Raji (cell line): Measurements from ENCODE around the gene MEGF6.

Experiments used
- POLR2A ChIP-seq: IDR thresholded peaks from 2 replicates; pipeline ENCODE4 v1.6.1; 2011; ENCODE audit warnings: low read depth, low read length, control low read depth; ENCODE audit not compliant: insufficient read depth

The MEGF6 gene

DNA sequence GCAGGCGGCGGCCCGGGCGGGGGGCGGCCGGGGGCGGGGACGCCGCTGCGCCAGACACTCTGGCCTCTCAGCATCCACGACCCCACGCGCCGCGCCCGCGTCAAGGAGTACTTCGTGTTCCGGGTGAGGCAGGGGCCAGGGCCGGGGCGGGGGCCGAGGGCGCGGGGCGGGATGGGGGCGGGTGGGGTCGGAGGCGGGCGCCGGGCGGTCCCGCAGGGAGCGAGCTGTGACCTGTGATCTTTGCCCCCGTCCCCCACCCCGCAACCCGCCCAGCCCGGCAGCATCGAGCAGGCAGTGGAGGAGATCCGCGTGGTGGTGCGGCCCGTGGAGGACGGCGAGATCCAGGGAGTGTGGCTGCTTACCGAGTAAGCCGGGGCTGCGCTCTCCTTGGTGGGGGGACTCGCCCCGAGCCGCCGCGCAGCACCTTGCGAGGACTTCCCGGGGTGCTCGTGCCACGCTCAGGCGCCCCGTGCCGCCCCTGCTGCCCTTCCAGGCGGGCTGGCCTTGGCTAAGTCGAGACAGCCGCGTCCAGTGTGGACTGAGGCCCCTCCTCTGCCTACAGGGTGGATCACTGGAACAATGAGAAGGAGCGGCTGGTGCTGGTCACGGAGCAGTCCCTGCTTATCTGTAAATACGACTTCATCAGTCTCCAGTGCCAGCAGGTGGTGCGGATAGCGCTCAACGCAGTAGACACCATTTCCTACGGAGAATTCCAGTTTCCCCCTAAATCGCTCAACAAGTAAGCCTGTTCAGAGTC is 14.0 kb upstream of the MEGF6 start:
- TF ChIP-seq POLR2A: no peak

DNA sequence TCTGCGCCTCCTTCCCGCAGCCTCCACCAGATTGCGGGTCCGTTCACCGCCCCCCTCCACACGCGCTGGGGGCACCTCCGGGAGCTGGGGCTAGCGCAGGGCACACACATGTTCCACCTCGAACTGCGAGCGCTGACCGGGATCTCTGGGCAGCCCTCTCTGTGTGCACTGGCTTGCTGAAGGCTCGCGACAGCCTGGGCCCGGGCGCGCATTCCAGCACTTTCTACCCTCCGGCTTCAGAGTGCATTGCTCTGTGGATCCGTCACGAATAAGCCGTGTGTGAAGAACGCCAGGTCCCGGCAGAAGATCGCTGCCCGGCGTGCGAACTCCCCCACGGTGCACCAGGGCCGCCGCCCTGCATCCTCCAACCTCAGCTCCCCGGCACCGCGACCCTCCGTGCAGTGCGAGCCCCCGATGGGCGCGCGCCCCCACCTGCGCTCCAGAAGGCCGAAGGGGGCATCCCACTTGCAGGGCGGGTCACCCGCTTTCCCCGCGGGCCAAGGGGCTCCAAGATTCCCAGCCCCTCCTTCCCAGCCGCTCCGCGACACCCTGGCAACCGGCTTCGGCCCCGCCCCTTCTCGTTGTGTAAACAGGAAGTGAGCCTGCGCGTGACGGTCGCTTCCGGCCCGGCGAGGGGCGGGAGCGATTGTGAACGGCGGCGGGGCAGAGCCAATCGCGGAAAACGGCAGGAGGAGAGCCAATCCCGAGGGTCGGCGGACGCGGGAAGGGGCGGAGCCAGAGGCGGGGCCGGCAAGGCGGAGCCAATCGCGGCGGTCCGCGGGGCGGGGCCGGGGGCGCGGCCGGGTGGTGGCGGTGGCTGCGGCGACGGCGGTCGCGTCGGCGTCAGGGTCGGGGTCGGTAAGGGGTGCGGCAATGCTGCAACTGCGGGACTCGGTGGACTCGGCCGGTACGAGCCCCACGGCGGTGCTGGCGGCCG is 13.2 kb upstream of the MEGF6 start, which contains the start of gene TPRG1L:
Gene TPRG1L, plus strand, starts transcription at position 816 of the 937 bp plus-strand sequence. Its CDS starts 58 bp downstream, at position 874.
- TF ChIP-seq POLR2A: peak; percentile 57

DNA sequence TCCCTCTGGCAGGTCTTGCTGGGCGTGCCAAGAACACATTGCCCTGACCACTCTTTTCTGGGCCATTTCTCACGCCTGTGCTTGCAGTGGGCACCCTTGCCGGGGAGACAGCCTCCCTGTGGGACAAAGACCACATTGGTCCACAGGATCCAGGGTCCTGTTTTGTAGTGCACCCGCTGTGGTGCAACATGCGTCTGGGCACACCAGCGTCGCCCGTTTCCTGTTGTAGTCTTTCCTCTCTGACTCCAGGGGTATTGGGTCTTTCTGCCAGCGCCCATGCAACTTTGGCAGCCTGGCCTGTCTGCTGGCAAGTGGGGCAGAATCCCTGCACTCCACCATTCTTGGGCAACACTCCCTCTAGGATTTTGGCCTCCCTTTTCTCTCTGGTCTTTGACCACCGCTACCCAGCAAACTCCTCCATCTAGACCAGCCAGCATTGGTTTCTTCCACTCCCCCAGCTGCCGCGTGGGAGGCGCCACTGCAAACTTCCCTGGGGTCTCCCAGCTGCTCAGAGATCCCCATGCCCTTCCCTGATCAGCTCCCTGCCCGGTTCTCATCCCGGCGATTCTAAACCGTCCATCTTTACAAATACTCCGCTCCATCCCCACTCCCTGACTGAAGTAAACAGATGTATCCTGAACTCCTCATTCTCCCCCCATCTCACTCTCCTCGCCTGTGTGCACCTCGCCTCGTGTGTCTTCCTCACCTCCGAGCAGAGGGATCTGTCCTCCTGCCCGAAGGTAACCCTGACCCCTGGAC is 12.3 kb upstream of the MEGF6 start:
- no peak for TF ChIP-seq POLR2A

DNA sequence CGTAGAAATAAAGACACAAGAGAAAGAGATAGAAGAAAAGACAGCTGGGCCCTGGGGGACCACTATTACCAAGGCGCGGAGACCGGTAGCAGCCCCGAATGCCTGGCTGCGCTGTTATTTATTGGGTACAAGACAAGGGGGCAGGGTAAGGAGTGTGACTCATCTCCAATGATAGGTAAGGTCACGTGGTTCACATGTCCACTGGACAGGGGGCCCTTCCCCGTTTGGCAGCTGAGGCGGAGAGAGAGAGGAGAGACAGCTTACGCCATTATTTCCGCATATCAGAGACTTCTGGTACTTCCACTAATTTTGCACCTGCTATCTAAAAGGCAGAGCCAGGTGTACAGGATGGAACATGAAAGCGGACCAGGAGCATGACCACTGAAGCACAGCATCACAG is 9.4 kb upstream of the MEGF6 start:
- no peak for TF ChIP-seq POLR2A

DNA sequence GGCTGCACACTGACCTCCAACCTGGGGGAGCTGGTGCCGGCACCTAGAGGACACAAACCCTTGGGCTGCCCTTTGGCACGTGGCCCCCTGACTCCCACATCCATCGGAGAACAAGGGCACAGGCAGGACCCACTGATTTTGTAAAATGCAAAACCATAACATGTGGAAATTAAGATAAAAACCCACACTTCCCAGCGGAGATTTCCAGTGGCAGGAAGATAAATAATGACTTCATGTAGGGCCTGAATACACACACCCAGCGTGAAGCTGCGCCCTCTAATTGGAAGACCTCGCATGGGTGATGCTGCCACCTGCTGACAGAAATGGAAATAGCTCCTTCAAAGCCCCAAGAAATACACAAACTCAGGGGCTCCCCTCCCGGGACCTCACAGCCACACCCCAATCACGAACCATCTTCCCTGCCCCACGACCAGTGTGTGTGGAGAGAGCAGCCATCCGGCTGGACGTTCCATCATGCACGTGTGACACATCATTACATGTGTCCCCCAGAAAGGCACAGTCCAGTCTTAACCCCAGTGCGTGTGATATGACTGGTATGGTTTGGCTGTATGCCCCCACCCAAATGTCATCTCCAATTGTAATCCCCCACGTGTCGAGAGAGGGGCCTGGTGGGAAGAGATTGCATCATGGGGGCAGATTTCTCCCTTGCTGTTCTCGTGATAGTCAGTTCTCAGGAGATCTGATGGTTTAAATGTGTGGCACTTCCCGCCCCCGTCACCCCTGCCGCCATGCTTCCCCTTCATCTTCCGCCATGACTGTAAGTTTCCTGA is 7.8 kb upstream of the MEGF6 start:
- no peak for TF ChIP-seq POLR2A

DNA sequence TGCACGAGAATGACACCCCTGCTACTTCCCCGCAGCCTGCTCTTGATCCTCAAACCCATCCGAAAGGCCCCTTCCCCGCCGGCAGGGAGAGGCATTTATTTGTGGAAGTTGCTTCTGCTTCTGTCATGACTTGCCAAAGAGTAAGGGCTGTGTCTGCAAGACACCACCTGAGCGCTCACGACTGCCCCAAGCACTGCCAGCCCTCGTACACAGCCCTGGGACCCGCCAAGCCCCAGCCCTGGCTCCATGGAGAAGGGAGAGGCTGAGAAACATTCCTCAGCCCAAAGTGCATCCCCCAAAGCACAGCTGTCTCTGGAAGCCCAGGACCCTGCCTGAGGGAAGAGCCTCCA is 7.2 kb upstream of the MEGF6 start:
- no peak for TF ChIP-seq POLR2A

DNA sequence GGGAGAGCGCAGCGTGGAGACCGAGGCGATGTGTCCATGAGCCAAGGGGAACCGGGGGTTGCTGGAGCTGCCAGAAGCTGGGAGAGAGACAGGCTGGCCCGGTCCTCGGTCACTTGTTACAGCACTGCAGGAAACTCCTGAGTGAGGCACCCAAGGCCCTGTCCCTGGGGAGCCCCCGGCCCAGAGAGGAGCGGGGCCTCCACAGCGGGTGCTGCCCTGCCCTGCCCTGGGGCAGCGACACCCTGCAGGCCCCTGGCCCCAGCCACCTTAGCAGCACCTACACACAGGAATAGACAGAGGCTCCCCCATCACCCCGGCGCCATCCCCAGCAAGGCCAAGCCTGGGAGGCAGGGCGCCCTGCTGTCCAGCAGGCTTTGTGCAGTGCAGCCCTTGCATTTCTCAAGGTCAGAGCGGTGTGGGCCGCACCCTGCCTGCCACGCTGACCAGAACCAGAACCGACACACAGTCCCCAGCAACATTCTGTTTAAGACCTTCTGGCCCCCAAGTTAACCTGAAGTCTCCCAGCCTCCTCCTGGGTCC is 6.6 kb upstream of the MEGF6 start:
- no peak for TF ChIP-seq POLR2A

DNA sequence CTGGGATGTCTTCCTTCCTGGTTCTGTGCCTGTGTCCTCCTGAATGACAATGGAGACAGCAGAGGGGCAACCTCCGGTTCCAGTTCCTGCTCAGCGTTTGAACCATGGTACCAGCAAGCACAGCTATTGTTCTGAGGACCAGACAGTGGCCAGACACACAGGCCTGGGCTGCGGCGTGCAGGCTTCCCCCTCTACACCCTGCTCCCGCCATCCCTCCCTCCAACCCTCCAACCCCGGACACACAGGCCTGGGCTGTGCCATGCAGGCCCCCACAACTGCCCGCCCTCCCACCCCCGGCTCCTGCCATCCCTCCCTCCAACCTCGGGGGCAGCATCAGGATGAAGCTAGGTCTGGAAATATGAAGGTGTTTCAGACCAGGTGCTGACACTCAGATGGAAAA is 5.6 kb upstream of the MEGF6 start:
- TF ChIP-seq POLR2A: no peak

DNA sequence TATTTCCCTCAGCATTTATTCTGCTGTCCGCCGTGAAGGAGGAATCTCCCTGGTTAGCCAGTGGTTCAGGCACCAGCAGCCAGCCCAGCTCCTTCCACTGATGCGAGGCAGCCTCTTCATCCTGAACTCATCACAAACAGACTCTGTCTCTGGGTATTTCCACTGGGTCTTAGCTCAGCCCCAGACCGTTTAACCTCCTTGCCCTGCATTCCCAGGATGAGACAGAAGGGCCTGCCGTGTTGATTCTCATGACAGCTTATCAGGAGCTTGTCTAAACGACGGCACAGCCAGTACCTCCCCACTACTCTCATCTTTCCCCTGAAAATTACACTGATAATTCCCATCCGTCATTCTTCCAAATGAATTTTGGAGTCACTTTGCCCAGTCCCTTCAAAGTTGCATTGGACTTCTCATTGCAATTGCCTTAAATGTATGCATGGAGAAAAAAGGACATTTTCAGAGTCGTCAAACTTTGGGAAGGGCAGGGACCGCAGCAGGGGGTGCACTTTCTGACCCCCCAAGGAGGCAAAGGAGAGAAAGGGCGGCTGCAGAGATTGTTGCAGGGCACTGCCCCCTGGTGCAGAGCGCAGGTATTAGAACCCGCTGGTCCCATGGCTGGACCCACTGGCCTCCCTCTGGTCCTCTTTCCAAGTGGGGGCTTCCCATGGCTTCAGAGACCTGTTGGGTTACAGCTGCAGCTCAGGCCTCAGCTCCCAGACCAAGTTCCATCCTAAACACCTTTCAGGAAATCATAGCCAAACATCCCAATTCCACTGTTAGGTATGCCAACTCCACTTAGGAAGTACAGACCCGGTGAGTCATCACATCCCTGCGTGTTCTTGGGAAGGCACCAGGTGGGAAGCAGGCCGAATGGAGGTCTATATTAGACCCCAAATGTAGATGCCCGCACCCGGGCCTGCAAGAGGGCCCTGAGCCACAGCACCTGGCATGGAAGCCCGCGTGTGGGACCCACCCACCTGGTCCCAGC is 3.7 kb upstream of the MEGF6 start:
- no peak for TF ChIP-seq POLR2A

DNA sequence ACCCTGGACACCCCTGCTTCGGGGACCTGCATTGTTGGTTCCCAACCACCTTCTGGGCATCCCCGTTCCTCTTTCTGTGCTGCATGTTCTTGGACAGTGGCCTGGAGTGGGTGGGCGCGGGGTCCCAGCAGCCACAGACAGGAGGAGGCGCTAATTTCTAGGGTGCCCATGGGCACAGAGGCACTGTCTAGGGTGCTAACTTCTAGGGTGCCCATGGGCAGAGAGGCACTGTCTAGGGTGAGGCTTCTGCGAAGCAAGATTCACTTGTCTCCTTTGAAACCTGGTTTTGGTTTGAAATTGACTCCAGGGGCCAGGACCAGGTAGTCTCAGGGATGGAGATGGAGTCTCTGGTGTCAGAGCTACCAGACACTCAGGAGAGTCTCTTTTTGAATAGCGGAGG is 815 bp upstream of the MEGF6 start:
- no peak for TF ChIP-seq POLR2A

DNA sequence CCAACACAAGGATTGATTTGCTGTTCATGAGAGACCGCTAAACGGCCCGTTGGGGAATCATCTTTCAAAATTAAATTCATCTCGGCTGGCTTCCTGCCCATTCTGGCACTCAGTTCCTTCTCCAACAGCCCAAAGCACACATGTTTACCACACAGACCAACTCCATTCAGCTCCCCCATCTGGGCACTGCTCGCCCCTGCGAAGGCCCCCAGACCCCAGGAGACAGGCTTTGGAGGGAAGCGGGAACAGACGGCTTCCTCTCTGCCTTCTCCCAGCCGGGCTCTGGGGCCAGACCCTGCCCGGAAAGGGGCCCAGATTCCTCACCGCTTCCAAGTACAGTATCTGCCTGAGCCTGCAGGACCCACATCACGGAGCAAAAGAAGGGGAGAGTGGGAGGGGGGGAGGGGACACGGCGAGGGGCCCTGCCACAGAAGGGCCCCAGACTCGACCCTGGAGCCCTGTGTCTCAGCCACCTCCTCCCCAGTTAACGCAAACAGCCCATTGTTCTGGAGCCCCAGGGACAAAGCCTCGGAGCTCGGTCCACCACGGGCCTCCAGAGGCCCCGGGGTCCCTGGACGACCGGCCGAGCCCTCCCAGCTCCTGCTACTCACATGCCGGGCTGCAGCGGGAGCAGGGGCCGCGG is 660 bp downstream of the MEGF6 start:
- TF ChIP-seq POLR2A: no peak

DNA sequence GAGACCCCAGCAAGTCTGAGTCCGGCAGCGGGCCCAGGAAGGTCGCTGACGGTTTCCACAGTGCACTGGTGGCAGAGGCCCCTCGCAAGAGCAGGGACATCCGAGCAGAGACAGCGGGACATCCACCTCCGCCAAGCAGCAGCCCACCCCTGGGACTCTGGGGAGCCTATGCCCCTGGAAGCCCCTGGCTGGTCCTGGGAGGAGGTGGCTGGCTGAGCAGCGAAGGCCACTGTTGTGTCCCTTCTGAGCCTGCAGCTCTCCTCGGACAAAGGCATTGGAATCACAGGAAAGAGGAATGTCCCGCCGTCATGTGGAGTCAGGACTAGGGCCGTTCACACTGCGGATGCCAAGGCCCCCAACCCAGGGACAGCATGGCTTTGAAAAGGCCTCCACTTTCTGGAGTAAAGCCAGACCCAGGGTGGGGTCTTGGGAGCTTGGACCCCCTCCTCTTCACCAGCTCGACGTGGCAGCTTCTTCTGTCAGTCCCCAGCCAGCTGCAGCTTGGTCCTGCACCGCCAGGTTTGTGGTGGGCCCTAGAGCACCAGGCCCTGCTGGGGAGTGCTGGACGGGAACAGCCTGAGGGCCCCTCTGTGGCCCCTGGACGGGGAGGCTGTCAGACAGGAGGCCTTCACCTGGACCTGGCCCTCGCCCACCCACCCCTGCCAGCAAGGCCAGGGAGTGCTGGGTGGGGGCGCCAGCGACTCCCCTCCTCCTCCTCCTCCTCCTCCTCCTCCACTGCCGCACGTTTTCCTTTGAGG is 1.4 kb downstream of the MEGF6 start:
- no peak for TF ChIP-seq POLR2A
